ENCODE data around the gene ZFYVE16.
A peak's percentile ranks its signal among the peaks of the same experiment; 100 is the strongest.

The ZFYVE16 gene

DNA sequence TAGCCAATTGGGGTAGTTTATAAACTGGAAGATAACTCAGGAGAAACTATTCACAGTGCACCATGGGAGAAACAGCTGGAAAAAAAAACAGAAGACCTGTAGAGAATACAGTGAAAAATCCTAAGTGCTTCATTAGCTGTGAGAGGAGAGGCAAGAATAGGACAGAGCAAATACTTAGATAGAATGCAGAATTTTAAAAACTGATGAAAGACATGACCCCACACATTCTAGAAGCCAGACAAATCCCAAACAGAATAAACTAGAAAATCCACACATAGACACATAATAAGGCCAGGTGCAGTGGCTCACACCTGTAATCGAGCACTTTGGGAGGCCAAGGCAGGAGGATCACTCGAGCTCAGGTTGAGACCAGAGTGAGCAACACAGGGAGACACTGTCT lies 72.5 kb downstream of the ZFYVE16 start:
- H3F3A ChIP-seq (ENCODE audit: insufficient read depth, low read length), result no peaks in the 10 kb centered on the region
- DNase-seq, result no peak
- H3K79me2 ChIP-seq (ENCODE audit: low read length), result no peaks in the 10 kb centered on the region
- H3K9ac ChIP-seq (ENCODE audit: low read length), result no peak overlapping the region
- no peaks in the 10 kb centered on the region for H3K36me3 ChIP-seq (replicated peaks; ENCODE audit: insufficient read depth, low read length)
- peaks cover 11% of the 10 kb centered on the region for H3K4me1 ChIP-seq (ENCODE audit: low read length)
- TF ChIP-seq, protein P1, sequence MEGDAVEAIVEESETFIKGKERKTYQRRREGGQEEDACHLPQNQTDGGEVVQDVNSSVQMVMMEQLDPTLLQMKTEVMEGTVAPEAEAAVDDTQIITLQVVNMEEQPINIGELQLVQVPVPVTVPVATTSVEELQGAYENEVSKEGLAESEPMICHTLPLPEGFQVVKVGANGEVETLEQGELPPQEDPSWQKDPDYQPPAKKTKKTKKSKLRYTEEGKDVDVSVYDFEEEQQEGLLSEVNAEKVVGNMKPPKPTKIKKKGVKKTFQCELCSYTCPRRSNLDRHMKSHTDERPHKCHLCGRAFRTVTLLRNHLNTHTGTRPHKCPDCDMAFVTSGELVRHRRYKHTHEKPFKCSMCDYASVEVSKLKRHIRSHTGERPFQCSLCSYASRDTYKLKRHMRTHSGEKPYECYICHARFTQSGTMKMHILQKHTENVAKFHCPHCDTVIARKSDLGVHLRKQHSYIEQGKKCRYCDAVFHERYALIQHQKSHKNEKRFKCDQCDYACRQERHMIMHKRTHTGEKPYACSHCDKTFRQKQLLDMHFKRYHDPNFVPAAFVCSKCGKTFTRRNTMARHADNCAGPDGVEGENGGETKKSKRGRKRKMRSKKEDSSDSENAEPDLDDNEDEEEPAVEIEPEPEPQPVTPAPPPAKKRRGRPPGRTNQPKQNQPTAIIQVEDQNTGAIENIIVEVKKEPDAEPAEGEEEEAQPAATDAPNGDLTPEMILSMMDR (IDR thresholded peaks at IDR 0.05; ENCODE audit: low read length), result no peak
- no peak for TF ChIP-seq EZH2phosphoT487 (IDR thresholded peaks at IDR 0.05; ENCODE audit: low read length)
- TF ChIP-seq EZH2 (optimal IDR thresholded peaks at IDR 0.05; ENCODE audit: low read depth, low read length), result no peak
- no peaks in the 10 kb centered on the region for H4K20me1 ChIP-seq (ENCODE audit: insufficient read depth, low read length)
- no peak overlapping the region for H3K4me3 ChIP-seq (ENCODE audit: low read length)
- H3K27me3 ChIP-seq (replicated peaks; ENCODE audit: insufficient read depth, low read length), result no peaks in the 10 kb centered on the region
- H3K9me3 ChIP-seq (replicated peaks; ENCODE audit: insufficient read depth, low read length), result no peaks in the 10 kb centered on the region
- H3K4me2 ChIP-seq (ENCODE audit: low read depth, low read length), result no peak overlapping the region
- H2AFZ ChIP-seq (ENCODE audit: low read length), result no peak overlapping the region
- H3K9me2 ChIP-seq (replicated peaks; ENCODE audit: insufficient read depth, low read length), result no peaks in the 10 kb centered on the region
- H3K27ac ChIP-seq (ENCODE audit: low read length), result no peak overlapping the region

GRCh38 chr5:80481019-80481893 lies 73.4 kb downstream of the ZFYVE16 start:
- Histone ChIP-seq H3K27me3 (replicated peaks; ENCODE audit: insufficient read depth, low read length) (no peaks in the 10 kb centered on the region), H2AFZ (ENCODE audit: low read length) (no peak overlapping the region), H3K36me3 (replicated peaks; ENCODE audit: insufficient read depth, low read length) (no peaks in the 10 kb centered on the region), H3K9ac (ENCODE audit: low read length) (no peak overlapping the region), H4K20me1 (ENCODE audit: insufficient read depth, low read length) (no peaks in the 10 kb centered on the region), H3K4me3 (ENCODE audit: low read length) (no peak overlapping the region), H3F3A (ENCODE audit: insufficient read depth, low read length) (no peaks in the 10 kb centered on the region), H3K27ac (ENCODE audit: low read length) (peak overlapping the region; percentile 13; the same call in 1 of the 2 replicates), H3K9me3 (replicated peaks; ENCODE audit: insufficient read depth, low read length) (no peaks in the 10 kb centered on the region), H3K4me2 (ENCODE audit: low read depth, low read length) (no peak overlapping the region), H3K9me2 (replicated peaks; ENCODE audit: insufficient read depth, low read length) (no peaks in the 10 kb centered on the region), H3K4me1 (ENCODE audit: low read length) (peaks cover 11% of the 10 kb centered on the region), H3K79me2 (ENCODE audit: low read length) (no peaks in the 10 kb centered on the region)
- TF ChIP-seq, protein P1 (IDR thresholded peaks at IDR 0.05; ENCODE audit: low read length), result peak; percentile 88
- no peak for TF ChIP-seq EZH2phosphoT487 (IDR thresholded peaks at IDR 0.05; ENCODE audit: low read length)
- DNase-seq, result peak; percentile 67

DNA sequence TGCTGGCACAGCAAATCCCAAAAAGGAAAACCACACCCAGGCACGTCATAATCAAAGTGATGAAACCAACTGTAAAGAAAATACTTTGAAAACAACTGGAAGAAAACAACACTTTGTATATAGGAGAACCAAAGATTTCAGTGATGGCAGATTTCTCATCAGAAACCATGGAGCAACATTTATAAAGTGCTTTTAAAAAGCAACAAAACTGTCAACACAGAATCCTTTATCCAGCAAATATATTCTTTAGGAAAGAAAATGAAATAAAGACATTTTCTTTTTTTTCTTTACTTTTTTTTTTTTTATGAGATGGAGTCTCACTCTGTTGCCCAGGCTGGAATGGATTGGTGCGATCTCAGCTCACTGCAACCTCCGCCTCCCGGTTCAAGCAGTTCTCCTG lies 74.7 kb downstream of the ZFYVE16 start:
- H3K9me3 ChIP-seq (replicated peaks; ENCODE audit: insufficient read depth, low read length), result no peaks in the 10 kb centered on the region
- TF ChIP-seq, protein P1 (IDR thresholded peaks at IDR 0.05; ENCODE audit: low read length), result no peak
- no peak for TF ChIP-seq EZH2 (optimal IDR thresholded peaks at IDR 0.05; ENCODE audit: low read depth, low read length)
- no peak for TF ChIP-seq EZH2phosphoT487 (IDR thresholded peaks at IDR 0.05; ENCODE audit: low read length)
- peak overlapping the region; percentile 13; the same call in 1 of the 2 replicates for H3K27ac ChIP-seq (ENCODE audit: low read length)
- no peaks in the 10 kb centered on the region for H3K27me3 ChIP-seq (replicated peaks; ENCODE audit: insufficient read depth, low read length)
- no peak overlapping the region for H3K9ac ChIP-seq (ENCODE audit: low read length)
- H3K36me3 ChIP-seq (replicated peaks; ENCODE audit: insufficient read depth, low read length), result no peaks in the 10 kb centered on the region
- no peaks in the 10 kb centered on the region for H3K9me2 ChIP-seq (replicated peaks; ENCODE audit: insufficient read depth, low read length)
- H3F3A ChIP-seq (ENCODE audit: insufficient read depth, low read length), result peaks cover 8% of the 10 kb centered on the region
- DNase-seq, result peak; percentile 20
- H3K4me2 ChIP-seq (ENCODE audit: low read depth, low read length), result no peak overlapping the region
- H3K4me3 ChIP-seq (ENCODE audit: low read length), result no peak overlapping the region
- H3K4me1 ChIP-seq (ENCODE audit: low read length), result peaks cover 11% of the 10 kb centered on the region
- no peaks in the 10 kb centered on the region for H4K20me1 ChIP-seq (ENCODE audit: insufficient read depth, low read length)
- H3K79me2 ChIP-seq (ENCODE audit: low read length), result no peaks in the 10 kb centered on the region
- no peak overlapping the region for H2AFZ ChIP-seq (ENCODE audit: low read length)

All from MM.1S (cell line).